ENCODE data around the gene RPIA. TPM values are rescaled to one million over a fixed set of nuclear protein-coding genes. Genes with fewer than 3 reads are reported as not detected.
A peak's percentile ranks its signal among the peaks of the same experiment; 100 is the strongest.

The RPIA gene
- total and polyA plus RNA-seq, 2 of the 13 experiments (the other 11 are each of a cell fraction or from before 2014, with no cell fraction given): 13.3 to 23.9 TPM

DNA sequence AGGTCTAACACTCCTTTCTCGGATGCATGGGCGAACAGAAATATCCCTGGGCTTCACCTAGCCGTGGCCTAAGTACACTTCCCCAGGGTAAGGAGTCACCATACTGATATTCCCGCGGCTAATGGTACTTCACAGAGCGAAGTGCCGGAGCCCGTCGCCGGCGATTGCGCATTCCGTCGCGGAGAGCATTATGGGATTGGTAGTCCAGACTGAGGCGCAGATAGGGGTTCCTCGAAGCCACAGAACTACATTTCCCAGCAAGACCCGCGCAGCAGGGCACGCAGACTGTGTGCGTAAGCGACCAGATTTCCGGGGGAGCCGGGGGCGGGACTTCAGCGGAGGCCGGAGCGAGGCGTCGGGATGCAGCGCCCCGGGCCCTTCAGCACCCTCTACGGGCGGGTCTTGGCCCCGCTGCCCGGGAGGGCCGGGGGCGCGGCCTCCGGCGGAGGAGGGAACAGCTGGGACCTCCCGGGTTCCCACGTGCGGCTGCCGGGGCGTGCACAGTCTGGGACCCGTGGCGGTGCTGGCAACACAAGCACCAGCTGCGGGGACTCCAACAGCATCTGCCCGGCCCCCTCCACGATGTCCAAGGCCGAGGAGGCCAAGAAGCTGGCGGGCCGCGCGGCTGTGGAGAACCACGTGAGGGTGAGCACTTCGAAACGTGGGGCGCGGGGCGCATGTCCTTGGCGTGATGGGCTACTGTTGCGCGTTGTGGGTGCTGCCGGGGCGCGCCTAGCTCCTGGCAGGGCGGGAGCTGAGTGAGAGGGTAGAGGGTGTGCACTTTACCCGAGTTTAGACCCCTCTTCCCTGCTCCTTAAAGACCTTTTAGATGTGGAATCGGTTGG, at the start of gene RPIA (continued):
- TF ChIP-seq NPAS2 (CRISPR knock-in tag; IDR thresholded peaks at IDR 0.05; ENCODE audit: borderline replicate concordance): no peak
- TF ChIP-seq ZNF557 (CRISPR knock-in tag; IDR thresholded peaks at IDR 0.05): no peak; the same call in 1 of the 2 replicates
- no peak for TF ChIP-seq MEIS2 (CRISPR knock-in tag; IDR thresholded peaks at IDR 0.05)
- no peak for TF ChIP-seq GTF3A (CRISPR knock-in tag; conservative IDR thresholded peaks at IDR 0.05)
- peak; percentile 33; the same call in 1 of the 2 replicates for TF ChIP-seq NR2F2 (IDR thresholded peaks at IDR 0.05; ENCODE audit: borderline replicate concordance, low read depth)
- peak; percentile 87 for TF ChIP-seq ZNF598 (CRISPR knock-in tag; IDR thresholded peaks at IDR 0.05; ENCODE audit: borderline replicate concordance)
- 0 out of 2 replicates have a peak, but pooled peaks have one; percentile 33 for TF ChIP-seq ZNF329 (CRISPR knock-in tag; IDR thresholded peaks at IDR 0.05; ENCODE audit: low read depth)
- peak; percentile 8; the same call in 1 of the 2 replicates for TF ChIP-seq ZNF12 (CRISPR knock-in tag; IDR thresholded peaks at IDR 0.05)
- TF ChIP-seq, protein P1, sequence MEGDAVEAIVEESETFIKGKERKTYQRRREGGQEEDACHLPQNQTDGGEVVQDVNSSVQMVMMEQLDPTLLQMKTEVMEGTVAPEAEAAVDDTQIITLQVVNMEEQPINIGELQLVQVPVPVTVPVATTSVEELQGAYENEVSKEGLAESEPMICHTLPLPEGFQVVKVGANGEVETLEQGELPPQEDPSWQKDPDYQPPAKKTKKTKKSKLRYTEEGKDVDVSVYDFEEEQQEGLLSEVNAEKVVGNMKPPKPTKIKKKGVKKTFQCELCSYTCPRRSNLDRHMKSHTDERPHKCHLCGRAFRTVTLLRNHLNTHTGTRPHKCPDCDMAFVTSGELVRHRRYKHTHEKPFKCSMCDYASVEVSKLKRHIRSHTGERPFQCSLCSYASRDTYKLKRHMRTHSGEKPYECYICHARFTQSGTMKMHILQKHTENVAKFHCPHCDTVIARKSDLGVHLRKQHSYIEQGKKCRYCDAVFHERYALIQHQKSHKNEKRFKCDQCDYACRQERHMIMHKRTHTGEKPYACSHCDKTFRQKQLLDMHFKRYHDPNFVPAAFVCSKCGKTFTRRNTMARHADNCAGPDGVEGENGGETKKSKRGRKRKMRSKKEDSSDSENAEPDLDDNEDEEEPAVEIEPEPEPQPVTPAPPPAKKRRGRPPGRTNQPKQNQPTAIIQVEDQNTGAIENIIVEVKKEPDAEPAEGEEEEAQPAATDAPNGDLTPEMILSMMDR (CRISPR knock-in tag; IDR thresholded peaks at IDR 0.05): peak; percentile 83
- no peak for TF ChIP-seq ELF3 (CRISPR knock-in tag; IDR thresholded peaks at IDR 0.05)
- 0 out of 2 replicates have a peak, but pooled peaks have one; percentile 68 for TF ChIP-seq ZNF776 (CRISPR knock-in tag; IDR thresholded peaks at IDR 0.05)
- TF ChIP-seq MXI1 (IDR thresholded peaks at IDR 0.05; ENCODE audit: borderline replicate concordance, low read depth, low read length): peak; percentile 98
- no peak for TF ChIP-seq FOXP1 (IDR thresholded peaks at IDR 0.05)
- 0 out of 2 replicates have a peak, but pooled peaks have one; percentile 5 for TF ChIP-seq FOXP1 (CRISPR knock-in tag; IDR thresholded peaks at IDR 0.05)
- TF ChIP-seq NCOA2 (CRISPR knock-in tag; IDR thresholded peaks at IDR 0.05): peak; percentile 52; the same call in 1 of the 2 replicates
- TF ChIP-seq CBX2 (IDR thresholded peaks at IDR 0.05; ENCODE audit: low read depth, low read length): no peak
- TF ChIP-seq CBX2 (CRISPR knock-in tag; IDR thresholded peaks at IDR 0.05; ENCODE audit: low read depth): 0 out of 2 replicates have a peak, but pooled peaks have one; percentile 81
- TF ChIP-seq ATF7-NPFF (CRISPR knock-in tag; IDR thresholded peaks at IDR 0.05; ENCODE audit: low read depth): peak; percentile 91
- TF ChIP-seq CBX1 (IDR thresholded peaks at IDR 0.05; ENCODE audit: low read depth): peak; percentile 26
- TF ChIP-seq JDP2 (CRISPR knock-in tag; IDR thresholded peaks at IDR 0.05; ENCODE audit: borderline replicate concordance): no peak; the same call in 1 of the 2 replicates
- peak; percentile 66; the same call in 1 of the 2 replicates for TF ChIP-seq SETDB1 (CRISPR knock-in tag; IDR thresholded peaks at IDR 0.05; ENCODE audit: borderline replicate concordance)
- peak; percentile 96 for TF ChIP-seq ZNF552 (CRISPR knock-in tag; IDR thresholded peaks at IDR 0.05; ENCODE audit: borderline replicate concordance)
- TF ChIP-seq HMG20B (CRISPR knock-in tag; conservative IDR thresholded peaks at IDR 0.05): no peak
- TF ChIP-seq, protein P2, sequence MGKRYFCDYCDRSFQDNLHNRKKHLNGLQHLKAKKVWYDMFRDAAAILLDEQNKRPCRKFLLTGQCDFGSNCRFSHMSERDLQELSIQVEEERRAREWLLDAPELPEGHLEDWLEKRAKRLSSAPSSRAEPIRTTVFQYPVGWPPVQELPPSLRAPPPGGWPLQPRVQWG (CRISPR knock-in tag; IDR thresholded peaks at IDR 0.05; ENCODE audit: borderline replicate concordance, low read depth): no peak
- no peak; the same call in 1 of the 2 replicates for TF ChIP-seq ZNF160 (CRISPR knock-in tag; IDR thresholded peaks at IDR 0.05)
- peak; percentile 63 for TF ChIP-seq GATA4 (IDR thresholded peaks at IDR 0.05; ENCODE audit: borderline replicate concordance, low read depth)
- TF ChIP-seq, protein P3, sequence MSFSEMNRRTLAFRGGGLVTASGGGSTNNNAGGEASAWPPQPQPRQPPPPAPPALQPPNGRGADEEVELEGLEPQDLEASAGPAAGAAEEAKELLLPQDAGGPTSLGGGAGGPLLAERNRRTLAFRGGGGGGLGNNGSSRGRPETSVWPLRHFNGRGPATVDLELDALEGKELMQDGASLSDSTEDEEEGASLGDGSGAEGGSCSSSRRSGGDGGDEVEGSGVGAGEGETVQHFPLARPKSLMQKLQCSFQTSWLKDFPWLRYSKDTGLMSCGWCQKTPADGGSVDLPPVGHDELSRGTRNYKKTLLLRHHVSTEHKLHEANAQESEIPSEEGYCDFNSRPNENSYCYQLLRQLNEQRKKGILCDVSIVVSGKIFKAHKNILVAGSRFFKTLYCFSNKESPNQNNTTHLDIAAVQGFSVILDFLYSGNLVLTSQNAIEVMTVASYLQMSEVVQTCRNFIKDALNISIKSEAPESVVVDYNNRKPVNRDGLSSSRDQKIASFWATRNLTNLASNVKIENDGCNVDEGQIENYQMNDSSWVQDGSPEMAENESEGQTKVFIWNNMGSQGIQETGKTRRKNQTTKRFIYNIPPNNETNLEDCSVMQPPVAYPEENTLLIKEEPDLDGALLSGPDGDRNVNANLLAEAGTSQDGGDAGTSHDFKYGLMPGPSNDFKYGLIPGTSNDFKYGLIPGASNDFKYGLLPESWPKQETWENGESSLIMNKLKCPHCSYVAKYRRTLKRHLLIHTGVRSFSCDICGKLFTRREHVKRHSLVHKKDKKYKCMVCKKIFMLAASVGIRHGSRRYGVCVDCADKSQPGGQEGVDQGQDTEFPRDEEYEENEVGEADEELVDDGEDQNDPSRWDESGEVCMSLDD (CRISPR knock-in tag; IDR thresholded peaks at IDR 0.05; ENCODE audit: borderline replicate concordance): no peak

Data from HepG2 (cell line).